OCI-LY7 (cell line): ENCODE results near the gene GRID2. TPM values are rescaled to one million over a fixed set of nuclear protein-coding genes. Genes with fewer than 3 reads are reported as not detected.
"Not testable (repeated sequence)": the region's sequence is repeated elsewhere in the genome, so short reads cannot be mapped to it uniquely, and the experiment has no call there.

Experiments used
- BruUV-seq: library from RNA; stranded (reverse); fragments of 400-500 nt; replicated peaks from 2 replicates; lab custom pipeline; 2021; lab: Mats Ljungman, UMichigan
- CTCF ChIA-PET: fragments of 300-600 bp; sonication (Branson Sonifier 250); formaldehyde crosslinking; loops from one replicate; lab custom pipeline; 2022; ENCODE audit warnings: antibody characterized with exemption; ENCODE audit not compliant: unreplicated experiment; lab: Charles Lee
- POLR2A ChIA-PET: fragments of 300-600 bp; sonication (Branson Sonifier 250); formaldehyde crosslinking; loops from one replicate; lab custom pipeline; 2022; ENCODE audit warnings: antibody characterized with exemption; lab: Charles Lee
- DNase-seq: peaks from one replicate; pipeline ENCODE4 v3.0.0-alpha.2; 2015; ENCODE audit warnings: low spot score
- H2AFZ ChIP-seq: fragments of 200-600 bp; sonication (generic), shearing (Covaris generic); 2 replicates; pipeline ENCODE4 v1.6.1; 2014; ENCODE audit warnings: mild to moderate bottlenecking, antibody characterized with exemption, low read length, moderate library complexity
- H3K27ac ChIP-seq: fragments of 200-600 bp; sonication (generic); 2 replicates; pipeline ENCODE4 v1.5.1; 2014; ENCODE audit warnings: mixed run types, low read depth, mild to moderate bottlenecking, moderate library complexity, low read length, inconsistent platforms; ENCODE audit not compliant: poor library complexity, severe bottlenecking
- H3K36me3 ChIP-seq: fragments of 200-600 bp; sonication (generic); 2 replicates; pipeline ENCODE4 v1.6.1; 2014; ENCODE audit warnings: mild to moderate bottlenecking, antibody characterized with exemption, low read length, moderate library complexity, mixed read lengths; ENCODE audit not compliant: insufficient read depth
- H3K4me1 ChIP-seq: fragments of 200-600 bp; sonication (generic); 2 replicates; pipeline ENCODE4 v1.5.1; 2014; ENCODE audit warnings: mild to moderate bottlenecking, low read length; ENCODE audit not compliant: insufficient read depth, poor library complexity, severe bottlenecking
- H3K4me2 ChIP-seq: fragments of 200-600 bp; sonication (generic); 2 replicates; pipeline ENCODE4 v1.6.1; 2014; ENCODE audit warnings: mild to moderate bottlenecking, low read length
- H3K4me3 ChIP-seq: fragments of 200-600 bp; sonication (generic); 2 replicates; pipeline ENCODE4 v1.5.1; 2014; ENCODE audit warnings: mild to moderate bottlenecking, low read depth, low read length; ENCODE audit not compliant: poor library complexity, severe bottlenecking
- H3K79me2 ChIP-seq: fragments of 200-600 bp; sonication (generic); 2 replicates; pipeline ENCODE4 v1.6.1; 2016; ENCODE audit warnings: low read depth, mild to moderate bottlenecking, low read length, moderate library complexity, mixed read lengths; ENCODE audit not compliant: insufficient read depth
- H3K9me2 ChIP-seq: fragments of 200-600 bp; sonication (generic); 2 replicates; pipeline ENCODE4 v1.6.1; 2016; ENCODE audit warnings: mild to moderate bottlenecking, low read length, mixed read lengths; ENCODE audit not compliant: insufficient read depth
- H3K9me3 ChIP-seq: fragments of 200-600 bp; sonication (generic); 2 replicates; pipeline ENCODE4 v1.6.1; 2014; ENCODE audit warnings: mild to moderate bottlenecking, mixed run types, low read length, mixed read lengths
- H4K20me1 ChIP-seq: fragments of 200-600 bp; sonication (generic); 2 replicates; pipeline ENCODE4 v1.6.1; 2014; ENCODE audit warnings: mild to moderate bottlenecking, antibody characterized with exemption, low read length, moderate library complexity, mixed read lengths; ENCODE audit not compliant: insufficient read depth
- CTCF ChIP-seq: fragments of 200-600 bp; sonication (generic); conservative IDR thresholded peaks from 2 replicates; pipeline ENCODE4 v1.5.1; 2014; ENCODE audit warnings: mild to moderate bottlenecking, antibody characterized with exemption, low read length, moderate library complexity, mixed read lengths
- EZH2phosphoT487 ChIP-seq: fragments of 200-600 bp; sonication (generic); IDR thresholded peaks from 2 replicates; pipeline ENCODE4 v1.6.1; 2018; ENCODE audit warnings: low read depth, borderline replicate concordance, mild to moderate bottlenecking, mixed run types, antibody characterized with exemption, low read length, moderate library complexity, mixed read lengths
- intact Hi-C: fragments of 100-400 bp; cut with micrococcal nuclease; formaldehyde crosslinking; loops from one replicate; pipeline ENCODE4 v1.10.0; 2022; ENCODE audit not compliant: unreplicated experiment
- total RNA-seq, 2 experiments: library from RNA; depleted of rRNA in 1 of 2; stranded (reverse); fragments of >200 nt in 1 of 2; shearing (Covaris generic) in 1 of 2; gene quantifications; 2 replicates each; pipeline ENCODE4 v1.2.3, GENCODE V29; 2014 to 2022

Gene GRID2
- total RNA-seq, 2 experiments from 2014 or later: not detected

GRCh38 chr4:92277057-92277881, 26.5 kb upstream of the GRID2 start:
- H3K27ac ChIP-seq, H3K4me2 ChIP-seq, H3K9me2 ChIP-seq, H3K79me2 ChIP-seq, POLR2A ChIA-PET, H4K20me1 ChIP-seq, DNase-seq, CTCF ChIA-PET, H3K9me3 ChIP-seq, H3K4me1 ChIP-seq, H2AFZ ChIP-seq, BruUV-seq, H3K36me3 ChIP-seq, H3K4me3 ChIP-seq, intact Hi-C loops: not testable (repeated sequence)

GRCh38 chr4:92279296-92279695, 24.5 kb upstream of the GRID2 start:
- no peak for DNase-seq
- Histone ChIP-seq H3K4me3 (no peak overlapping the region), H2AFZ (no peak overlapping the region), H4K20me1 (no peaks in the 10 kb centered on the region), H3K27ac (no peak overlapping the region), H3K9me2 (no peaks in the 10 kb centered on the region), H3K79me2 (no peaks in the 10 kb centered on the region), H3K9me3 (no peaks in the 10 kb centered on the region), H3K4me1 (no peaks in the 10 kb centered on the region), H3K4me2 (no peak overlapping the region), H3K36me3 (no peaks in the 10 kb centered on the region)
- ChIA-PET POLR2A (no interaction called here), CTCF (no interaction called here)
- BruUV-seq: no TSS peak
- TF ChIP-seq EZH2phosphoT487 (no peak), CTCF (no peak)
- intact Hi-C loops: no loop called here

- H3K4me2 ChIP-seq: no peak overlapping the region
- POLR2A ChIA-PET: interaction anchor here (0.6 to 0.7 kb wide), 2 partner anchors 200 to 498 kb away, joined by 3 read pairs; no protein-coding TSS in a partner anchor
- no peaks in the 10 kb centered on the region for H3K36me3 ChIP-seq
- H3K9me3 ChIP-seq: no peaks in the 10 kb centered on the region
- DNase-seq: no peak
- H2AFZ ChIP-seq: no peak overlapping the region
- TF ChIP-seq CTCF: no peak
- TF ChIP-seq EZH2phosphoT487: no peak
- no peaks in the 10 kb centered on the region for H4K20me1 ChIP-seq
- no TSS peak for BruUV-seq
- H3K4me3 ChIP-seq: no peak overlapping the region
- H3K27ac ChIP-seq: no peak overlapping the region
- intact Hi-C loops: no loop called here
- H3K9me2 ChIP-seq: no peaks in the 10 kb centered on the region
- no peaks in the 10 kb centered on the region for H3K4me1 ChIP-seq
- H3K79me2 ChIP-seq: no peaks in the 10 kb centered on the region
- CTCF ChIA-PET: no interaction called here
Measured at GRCh38 chr4:92299152-92299551, 4.6 kb upstream of the GRID2 start.
